GM21576 (cell line): ENCODE results near the gene SLC10A1.
"Not testable (repeated sequence)": the region's sequence is repeated elsewhere in the genome, so short reads cannot be mapped to it uniquely, and the experiment has no call there.

Experiments used
- ATAC-seq: cut with Tn5 transposase; IDR thresholded peaks from one replicate; pipeline ENCODE4 v1.9.1; 2021; ENCODE audit warnings: mild to moderate bottlenecking, moderate library complexity; ENCODE audit not compliant: unreplicated experiment

SLC10A1 gene

DNA sequence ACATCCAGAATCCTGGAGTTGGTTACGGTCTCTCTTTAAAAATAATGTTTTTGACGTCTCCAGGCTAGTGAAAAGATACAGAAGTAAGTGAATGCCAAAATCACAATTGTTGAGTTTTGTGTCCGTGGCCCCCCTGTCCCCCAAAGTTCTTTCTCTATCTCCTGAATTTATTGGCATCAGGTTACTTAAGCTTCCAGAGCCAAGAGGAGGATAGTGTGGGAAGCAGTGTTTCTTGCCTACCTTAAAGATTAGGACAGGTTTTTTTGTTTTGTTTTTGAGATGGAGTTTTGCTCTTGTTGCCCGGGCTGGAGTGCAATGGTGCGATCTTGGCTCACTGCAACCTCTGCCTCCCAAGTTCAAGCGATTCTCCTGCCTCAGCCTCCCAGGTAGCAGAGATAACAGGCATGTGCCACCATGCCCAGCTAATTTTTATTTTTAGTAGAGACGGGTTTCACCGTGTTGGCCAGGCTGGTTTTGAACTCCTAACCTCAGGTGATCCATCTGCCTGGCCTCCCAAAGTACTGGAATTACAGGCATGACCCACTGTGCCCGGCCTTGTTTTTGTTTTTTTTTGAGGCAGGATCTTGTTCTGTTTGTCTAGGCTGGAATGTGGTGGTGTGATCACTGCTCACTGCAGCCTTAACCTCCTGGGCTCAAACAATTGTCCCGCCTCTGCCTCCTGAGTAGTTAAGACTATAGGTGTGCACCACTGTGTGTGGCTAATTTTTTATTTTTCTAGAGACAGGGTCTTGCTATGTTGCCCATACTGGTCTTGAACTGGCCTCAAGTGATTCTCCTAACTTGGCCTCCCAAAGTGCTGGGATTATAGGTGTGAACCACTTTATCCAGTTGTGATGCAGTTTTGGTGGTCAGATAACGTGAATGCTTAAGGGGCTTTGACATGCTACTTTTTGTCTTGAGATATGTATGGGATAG is 24.7 kb downstream of the SLC10A1 start:
- ATAC-seq: no peak

DNA sequence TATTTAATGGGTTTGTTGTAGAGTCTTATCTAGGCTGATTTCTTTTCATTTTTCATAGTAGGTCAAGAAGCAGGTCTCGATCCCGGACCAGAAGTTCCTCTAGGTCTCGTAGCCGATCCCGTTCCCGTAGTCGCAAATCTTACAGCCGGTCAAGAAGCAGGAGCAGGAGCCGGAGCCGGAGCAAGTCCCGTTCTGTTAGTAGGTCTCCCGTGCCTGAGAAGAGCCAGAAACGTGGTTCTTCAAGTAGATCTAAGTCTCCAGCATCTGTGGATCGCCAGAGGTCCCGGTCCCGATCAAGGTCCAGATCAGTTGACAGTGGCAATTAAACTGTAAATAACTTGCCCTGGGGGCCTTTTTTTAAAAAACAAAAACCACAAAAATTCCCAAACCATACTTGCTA is 25.9 kb downstream of the SLC10A1 start:
- no peak for ATAC-seq

DNA sequence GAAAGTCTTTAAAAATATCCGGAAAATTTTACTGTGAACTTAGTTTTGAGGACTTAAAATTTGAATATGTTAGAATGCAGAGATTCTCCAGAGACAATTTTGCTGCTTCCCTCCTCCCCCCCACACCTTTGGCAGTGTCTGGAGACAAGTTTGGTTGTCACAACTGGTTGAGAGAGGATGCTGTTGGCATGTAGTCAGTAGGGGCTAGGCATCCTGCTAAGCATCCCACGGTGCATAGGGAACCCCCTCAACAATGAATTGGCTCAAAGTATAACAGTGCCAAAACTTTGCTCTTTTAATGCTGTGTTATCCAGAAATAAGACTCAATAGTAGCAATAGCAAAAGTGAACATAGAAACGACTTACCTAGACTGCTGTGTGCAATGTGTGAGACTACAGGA is 26.5 kb downstream of the SLC10A1 start:
- no peak for ATAC-seq

DNA sequence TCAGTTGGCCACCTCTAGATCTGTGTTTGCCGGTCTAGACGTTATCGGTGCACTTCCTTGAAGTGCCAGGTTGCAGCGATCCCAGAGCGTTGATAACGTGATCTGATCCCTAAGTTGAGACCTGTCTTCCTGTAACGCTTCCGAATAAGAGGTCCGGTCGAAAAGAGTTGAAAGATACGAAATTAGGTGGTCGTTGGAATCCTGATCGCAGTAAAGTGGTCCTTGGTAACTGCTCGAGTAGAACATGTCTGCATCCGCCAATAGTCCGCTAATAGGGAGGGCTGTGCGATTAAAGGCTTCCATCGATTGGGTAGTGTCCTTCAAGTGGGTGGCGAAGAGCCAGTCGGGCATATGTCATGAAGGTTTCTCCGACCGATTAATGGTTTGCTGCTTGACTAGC is 27.4 kb downstream of the SLC10A1 start:
- ATAC-seq: no peak

DNA sequence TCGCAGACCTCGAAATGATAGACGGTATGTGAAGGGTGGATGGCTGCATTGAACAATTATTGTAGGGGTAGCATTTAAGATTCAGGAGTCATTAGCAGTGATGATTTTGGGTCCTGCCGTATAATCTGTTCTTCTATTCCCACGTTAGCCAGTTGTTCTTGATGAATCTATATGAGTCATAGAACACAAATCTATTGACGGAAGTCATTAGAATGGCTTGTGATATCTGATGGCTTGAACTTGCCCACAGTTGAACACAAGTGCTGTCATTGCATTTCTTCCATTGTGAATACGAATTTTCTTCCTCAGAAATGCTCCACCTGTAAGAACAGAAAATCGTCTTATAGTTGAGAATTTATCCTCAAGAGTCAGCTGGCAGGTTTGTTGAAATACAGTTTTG is 28.2 kb downstream of the SLC10A1 start:
- ATAC-seq: no peak

DNA sequence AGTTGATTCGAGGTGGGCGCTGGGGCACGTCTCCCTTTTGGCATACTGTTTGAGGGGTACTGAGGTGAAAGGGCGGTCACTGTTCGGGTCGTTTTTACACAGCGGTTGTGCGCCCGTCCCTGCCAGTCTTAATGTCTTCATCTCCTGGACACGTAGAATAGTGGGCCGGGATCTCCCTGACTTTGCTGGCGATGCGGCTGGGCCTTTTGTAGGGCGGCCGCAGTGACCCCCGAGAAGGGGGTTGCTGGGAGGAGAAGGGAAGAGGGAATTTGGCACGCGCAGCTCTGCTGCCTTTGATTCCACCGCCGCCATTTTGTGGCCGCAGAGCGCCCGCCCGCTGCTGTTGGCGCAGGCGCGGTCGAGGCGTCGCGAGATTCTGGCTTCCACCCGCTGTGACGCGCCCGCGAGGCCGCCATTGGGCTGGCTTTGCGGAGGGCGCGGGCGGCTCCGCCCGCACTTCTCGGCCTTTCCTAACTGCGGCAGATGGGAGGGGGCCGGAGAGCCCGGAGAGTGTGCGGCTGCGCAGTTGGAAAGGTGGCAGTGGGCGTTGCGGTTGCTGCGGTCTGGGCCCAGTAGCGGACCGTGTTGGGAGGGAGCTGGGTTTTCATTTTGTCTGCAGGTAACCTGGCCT is 29.6 kb downstream of the SLC10A1 start:
- peak; percentile 74 for ATAC-seq

DNA sequence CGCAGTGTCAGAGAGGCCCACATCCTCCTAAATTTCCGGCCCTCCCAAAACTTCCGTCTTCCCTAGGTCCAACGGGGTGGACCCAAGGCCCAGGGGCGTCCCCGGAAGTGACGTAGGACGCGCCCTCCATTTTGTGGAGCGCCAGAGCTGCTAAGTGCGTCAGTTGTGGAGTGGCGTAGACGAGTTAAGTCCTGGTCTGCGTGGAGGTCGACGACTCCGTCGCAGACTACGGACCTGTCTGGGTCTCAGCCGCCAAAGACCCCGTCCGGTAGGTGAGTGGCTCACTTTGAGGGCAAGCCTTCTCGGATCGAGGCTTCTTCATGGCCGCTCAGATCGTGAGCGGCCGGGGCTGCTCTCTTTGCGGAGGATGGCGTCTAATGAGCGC is 30.1 kb downstream of the SLC10A1 start, which contains the start of gene SRSF5:
TSS of gene SRSF5 (plus strand) at position 159 of the 385 bp plus-strand sequence. CDS start 1,015 bp downstream, outside the sequence.
- ATAC-seq: peak; percentile 72

DNA sequence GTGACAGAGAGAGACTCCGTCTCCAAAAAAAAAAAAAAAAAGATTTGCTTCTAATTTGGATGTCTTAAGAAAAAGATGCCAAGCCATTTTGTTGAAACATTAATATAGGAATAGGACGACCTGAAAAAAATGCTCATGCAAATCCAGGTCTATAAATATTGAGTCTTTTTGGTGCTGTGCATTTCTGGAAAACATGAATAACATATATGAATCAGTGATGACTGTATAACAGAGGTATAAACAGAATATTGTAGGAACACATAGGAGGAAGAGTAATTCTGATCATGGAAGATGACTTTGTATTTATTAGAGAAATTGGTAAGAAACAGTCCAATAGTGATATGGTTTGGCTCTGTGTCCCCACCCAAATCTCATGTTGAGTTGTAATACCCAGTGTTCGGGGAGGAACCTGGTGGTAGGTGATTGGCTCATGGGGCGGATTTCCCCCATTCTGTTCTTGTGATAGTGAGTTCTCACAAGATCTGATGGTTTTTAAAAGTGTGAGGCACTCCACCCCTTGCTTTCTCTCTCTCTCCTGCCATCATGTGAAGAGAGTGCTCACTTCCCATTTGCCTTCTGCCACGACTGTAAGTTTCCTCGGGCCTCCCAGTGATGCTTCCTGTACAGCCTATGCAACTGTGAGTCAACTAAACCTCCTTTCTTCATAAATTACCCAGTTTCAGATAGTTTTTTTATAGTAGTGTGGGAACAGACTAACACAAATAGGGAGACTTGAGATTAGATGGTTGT is 33.1 kb downstream of the SLC10A1 start:
- no peak for ATAC-seq

DNA sequence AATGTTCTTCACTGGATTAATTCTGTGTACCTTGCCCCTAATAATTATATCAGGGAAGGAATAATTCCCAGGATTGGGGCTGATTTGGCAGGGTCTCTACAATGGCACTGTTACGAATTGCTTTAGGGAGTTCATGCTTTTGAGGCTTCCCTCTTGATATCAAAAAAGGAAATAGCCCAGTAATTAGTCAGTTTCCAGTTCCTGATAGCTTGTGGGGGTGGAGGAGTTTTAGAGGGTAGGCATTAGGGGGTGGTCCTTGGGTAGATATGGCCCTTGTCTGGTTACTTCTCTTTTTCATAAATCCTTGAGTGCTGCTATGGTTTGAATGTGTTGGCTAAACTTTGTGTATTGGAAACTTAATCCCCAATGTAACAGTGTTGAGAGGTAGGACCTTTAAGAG is 36.2 kb downstream of the SLC10A1 start:
- ATAC-seq: no peak

DNA sequence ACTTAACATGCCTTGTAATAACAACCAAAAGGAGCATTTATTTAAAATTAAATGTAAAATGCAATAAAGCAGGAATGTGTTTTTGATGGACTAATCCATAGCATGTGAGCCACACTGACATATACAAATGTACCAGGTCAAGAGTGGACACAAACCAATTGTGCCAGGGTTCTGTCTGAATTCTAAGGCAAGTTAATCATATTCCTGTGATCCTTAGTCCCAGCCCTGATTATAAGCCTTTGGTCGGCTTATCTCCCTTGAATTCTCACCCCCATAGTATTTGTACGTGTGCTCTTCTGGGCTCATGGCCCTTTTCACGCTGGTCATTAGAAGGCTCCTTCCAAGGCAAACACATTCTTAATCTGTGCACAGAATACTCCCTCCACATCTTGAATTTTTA is 40.7 kb downstream of the SLC10A1 start:
- ATAC-seq: no peak

DNA sequence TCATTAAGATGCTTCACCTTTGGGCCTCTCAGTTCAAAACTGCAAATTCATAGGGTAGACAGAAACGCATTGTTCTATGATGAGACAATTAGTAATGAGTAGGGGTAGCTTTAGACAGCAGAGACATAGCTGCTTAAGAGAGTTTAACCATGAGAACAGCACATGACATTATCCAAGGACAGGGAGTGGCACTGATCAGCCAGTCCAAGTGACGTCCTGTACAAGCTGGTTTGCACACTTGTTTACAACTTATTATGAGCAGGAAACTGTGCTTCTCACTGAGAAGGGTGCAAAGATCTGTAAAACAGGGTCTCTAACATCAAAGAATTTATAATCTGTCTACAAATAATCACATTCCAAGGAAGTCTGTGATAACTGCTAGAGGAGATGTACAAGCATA is 41.3 kb downstream of the SLC10A1 start:
- no peak for ATAC-seq

DNA sequence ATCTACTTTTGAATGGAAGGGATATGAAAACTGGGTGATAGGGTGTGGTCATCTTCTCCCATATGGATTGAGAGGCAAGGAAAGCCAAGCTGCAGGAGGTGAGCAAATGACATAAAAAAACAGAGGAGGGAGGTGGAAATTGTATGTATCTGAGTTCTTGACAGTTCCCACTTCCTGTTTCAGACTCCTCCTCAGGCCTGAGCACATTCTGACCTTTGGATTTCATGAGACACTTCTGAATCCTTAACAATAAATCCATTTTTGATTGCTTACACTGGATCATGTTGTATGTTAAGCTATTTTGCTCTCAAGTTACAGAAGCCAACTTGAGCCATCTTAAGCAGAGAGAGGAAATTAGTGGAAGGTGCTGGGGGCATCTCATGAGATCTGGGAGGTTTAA is 41.7 kb downstream of the SLC10A1 start:
- no peak for ATAC-seq

DNA sequence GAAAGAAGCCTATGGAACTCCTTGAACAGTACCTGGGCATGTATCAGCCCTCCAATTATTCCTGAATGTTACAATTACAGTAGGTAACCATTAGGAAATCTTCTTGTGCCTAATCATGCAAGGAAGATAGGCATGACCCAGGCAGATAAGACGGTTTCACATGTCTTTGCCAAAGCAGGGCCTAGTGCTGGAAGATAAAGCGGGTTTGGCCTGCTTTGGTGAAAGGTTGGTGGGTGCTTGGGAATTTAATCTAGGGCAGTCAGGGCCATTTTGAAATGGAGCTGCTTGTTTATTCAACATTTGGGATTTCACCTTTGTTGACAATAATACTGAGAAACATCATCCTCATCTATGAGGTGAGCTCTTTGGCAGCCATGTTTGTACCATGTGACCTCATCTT is 42.6 kb downstream of the SLC10A1 start:
- no peak for ATAC-seq

DNA sequence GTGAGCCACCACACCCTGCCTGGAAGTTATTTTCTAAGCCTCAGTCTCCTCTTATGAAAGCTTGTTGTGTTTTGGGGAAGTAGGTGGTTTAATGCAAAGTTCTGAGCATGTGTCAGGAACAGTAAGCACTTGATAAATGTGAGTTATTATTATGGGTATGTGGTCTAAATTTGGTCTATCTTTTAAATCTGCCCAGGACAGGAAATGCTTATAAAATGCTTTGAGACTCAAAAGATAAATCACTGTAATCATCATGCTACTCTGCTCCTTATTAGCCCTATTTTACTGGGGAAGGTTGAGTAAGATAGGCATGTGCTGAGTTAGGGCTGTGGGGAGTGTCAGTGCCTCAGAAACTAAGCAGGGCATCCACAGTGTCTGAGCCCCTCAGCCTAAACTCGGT is 43.2 kb downstream of the SLC10A1 start:
- no peak for ATAC-seq

DNA sequence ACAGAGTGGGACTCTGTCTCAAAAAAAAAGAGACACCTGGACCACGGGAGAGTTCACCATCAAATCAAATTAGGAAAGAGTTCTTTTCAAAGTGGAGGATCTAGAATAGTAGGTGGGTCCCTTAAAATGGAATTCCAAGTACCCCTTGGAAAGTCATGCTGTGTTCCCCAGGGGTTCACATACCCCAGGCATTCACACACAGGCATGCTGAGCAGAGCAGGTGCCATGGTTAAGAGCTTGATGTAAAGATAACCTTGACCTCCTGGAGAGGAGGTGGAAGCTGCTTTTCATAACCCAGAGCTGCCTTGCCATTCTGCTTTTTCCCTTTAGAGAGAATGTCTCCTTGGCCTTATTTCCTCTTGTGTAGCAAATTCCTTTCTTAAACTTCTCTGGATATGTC is 44.3 kb downstream of the SLC10A1 start:
- no peak for ATAC-seq

DNA sequence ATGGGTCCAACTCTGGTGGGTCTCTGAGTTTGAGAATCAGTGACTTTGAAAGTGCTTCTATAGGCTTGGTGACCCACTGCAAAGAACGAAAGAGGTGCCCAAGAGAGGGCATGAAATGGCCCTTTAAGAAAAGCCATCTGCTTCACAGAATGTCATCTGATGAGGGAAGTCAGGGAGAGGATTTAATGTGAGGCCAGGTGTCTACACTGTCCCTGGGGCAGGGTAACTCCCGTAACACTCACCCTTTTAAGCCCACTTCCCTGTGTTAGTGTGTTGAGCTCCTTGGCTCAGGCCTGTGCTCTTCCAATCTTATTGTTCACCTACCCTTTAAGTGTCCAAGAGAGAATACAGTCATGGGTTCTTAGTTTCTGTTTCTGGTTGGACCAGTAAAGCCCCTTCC is 46.5 kb downstream of the SLC10A1 start:
- ATAC-seq: no peak

DNA sequence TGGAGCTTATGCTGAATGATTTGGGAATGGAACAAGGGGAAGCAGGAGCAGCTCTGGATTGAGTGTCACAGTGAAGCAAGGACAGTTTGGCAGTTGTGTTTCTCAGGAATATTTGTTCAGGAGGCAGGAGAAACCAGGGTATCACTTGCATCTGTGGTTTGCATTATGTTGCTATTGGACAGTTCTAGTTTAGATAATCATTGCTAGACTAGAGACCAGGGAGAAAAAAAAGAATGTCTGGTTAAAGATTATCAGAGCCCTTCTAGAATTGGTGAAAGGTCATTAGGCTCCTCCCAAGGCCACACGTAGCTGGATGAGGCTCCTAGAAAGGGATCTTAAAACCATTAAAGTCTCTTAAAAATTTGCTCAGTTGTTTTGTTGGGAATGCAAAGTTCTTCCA is 47.1 kb downstream of the SLC10A1 start:
- no peak for ATAC-seq

DNA sequence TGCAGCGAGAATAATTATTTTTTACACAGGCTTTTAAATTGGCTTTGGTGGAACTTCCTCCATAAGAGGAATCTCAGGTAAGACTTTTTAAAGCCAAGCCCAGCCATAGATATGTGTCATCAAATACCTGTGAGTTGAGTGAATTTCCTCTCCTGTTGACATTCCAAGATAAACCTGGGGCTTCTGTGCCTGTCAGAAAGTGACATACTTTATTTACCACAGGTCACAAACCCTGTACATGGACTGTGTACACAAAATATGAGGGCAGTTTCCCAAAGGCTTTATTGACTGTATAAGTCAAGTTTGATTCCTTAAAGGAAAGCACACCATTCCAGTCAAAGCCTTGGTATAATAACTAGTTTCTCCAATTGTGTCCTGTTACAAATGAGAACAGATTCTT is 56.0 kb downstream of the SLC10A1 start:
- ATAC-seq: no peak

DNA sequence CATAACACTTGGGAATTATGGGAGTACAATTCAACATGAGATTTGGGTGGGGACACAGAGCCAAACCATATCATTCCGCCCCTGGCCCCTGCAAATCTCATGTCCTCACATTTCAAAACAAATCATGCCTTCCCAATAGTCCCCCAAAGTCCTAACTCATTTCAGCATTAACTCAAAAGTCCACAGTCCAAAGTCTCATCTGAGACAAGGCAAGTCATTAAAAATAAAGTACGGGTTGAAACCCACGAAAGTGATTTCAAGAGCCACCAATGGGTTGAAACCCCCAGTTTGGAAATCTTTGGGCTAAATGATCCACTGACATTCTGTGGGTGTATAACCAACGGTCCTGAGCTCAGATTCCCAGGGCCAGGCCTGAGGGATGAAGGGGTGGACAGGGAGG is 60.6 kb downstream of the SLC10A1 start:
- ATAC-seq: not testable (repeated sequence)

DNA sequence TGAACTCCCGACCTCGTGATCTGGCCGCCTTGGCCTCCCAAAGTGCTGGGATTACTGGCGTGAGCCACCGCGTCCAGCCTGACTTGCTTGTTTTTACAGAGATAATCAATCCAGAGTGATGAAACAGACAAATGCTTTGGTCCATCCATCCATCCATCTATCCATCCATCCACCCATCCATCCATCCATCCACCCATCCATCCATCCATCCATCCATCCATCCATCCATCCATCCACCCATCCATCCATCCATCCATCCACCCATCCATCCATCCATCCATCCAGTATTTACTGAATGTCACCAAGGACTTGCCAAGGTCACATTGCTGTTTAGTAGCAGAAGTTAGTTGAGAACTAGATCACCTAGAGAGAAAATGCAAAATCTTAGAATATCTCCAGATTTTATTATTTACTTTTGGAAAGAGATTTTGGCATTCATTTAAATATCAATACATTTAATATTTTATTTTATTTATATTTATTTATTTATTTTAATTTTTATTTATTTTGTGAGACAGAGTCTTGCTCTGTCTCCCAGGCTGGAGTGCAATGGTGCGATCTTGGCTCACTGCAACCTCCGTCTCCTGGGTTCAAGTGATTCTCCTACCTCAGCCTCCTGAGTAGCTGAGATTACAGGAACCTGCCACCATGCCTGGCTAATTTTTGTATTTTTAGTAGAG is 65.0 kb downstream of the SLC10A1 start:
- not testable (repeated sequence) for ATAC-seq

DNA sequence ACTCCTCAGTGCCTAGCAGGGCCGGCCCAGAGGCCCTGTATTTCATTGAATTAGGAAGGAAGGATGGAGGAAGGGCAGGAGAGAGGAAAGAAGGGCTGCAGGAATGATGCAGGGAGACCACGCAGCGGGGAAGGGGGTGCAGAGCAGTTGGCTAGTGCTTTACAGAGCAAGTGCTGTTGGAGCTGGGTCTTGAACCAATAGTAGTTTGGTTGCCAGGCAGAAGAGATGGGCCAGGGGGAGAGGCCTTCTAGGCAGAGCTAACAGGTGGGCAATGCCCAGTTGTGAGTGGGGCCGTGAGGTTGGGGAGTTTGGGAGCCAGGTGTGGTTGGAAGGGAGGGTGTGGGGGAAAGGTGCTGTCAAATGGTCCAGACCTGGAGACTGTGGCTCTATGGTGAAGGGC is 69.2 kb downstream of the SLC10A1 start:
- ATAC-seq: no peak
